ENCODE data around the gene SYT15.
"Not testable (repeated sequence)": the region's sequence is repeated elsewhere in the genome, so short reads cannot be mapped to it uniquely, and the experiment has no call there.

SYT15 gene

DNA sequence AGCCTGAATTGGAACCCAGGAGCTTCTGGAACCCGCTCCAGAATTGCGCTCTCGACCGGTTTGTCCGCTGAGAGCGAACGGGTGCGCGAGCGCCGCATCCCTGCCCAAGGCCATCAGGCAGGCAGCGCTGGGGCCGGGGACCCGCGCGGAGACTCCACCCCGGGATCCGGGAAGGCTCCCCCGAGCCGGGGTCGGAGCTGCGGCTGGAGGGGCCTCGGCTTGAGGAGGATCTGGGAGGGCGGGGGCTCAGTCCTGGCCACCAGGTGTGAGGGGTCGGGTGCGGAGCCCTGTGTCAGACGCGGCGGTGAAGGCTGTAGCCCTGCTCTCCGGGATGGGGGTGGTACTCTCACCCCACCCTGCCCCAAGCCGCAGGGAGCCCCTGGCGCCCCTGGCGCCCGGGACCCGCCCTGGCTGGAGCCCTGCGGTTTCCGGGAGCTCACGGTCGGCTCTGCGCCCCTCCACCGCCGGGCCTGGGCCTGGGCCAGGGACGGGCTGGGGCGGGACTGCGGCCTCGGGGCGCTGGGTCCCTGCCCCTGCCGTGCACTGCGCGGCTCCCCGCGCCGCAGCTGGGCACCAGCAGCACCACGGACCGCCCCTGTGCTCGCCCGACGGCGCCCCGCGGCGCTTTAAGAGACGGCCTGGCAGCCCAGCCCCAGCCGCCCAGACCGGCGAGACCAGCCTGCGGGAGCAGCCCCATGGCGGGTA is at the start of gene SYT15:
Gene SYT15 (plus strand): TSS at position 655 of the 705 bp plus-strand sequence. CDS start 41 bp downstream, at position 696.
- not testable (repeated sequence) for DNase-seq (ENCODE audit: low spot score)

- not testable (repeated sequence) for DNase-seq (ENCODE audit: low spot score)
Observed at GRCh38 chr10:46529742-46530141, 49.2 kb upstream of the SYT15 start.

- no peak for DNase-seq (ENCODE audit: low spot score)
Observed at GRCh38 chr10:46530249-46531186, 48.4 kb upstream of the SYT15 start.

GRCh38 chr10:46532256-46532655 is 46.7 kb upstream of the SYT15 start:
- DNase-seq (ENCODE audit: low spot score), result not testable (repeated sequence)

DNA sequence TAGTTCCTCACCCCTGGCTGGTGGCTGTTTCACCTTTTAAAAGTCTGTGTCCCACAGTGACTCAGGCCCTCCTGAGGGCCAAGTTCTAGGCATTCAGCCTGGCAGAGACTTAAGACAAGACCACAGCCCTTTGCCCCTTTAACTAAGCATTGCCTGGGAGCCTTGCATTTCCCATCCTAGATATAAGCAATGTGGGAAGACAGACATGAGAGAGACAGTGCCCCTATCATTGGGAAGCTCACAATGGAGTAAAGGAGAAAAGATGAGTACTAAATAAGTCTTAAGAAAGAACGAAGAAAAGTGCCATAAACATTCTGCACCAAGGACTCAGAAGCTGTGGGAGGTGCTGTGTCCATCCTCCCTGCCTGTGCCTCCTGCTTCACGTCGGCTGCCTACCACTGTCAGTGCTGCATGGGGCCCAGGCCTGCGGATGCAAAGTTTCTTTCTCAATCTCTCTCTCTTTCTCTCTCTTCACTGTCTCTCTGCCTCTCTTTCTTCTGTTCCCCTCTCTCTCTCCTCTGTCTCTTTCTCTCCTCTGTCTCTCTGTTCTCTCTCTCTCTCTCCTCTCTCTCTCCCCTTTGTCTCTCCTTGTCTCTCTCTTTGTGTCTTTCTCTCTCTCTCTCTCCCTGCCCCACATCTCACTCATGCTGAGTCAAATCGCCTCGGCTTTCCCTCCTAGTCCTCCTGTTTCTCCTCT is 44.0 kb upstream of the SYT15 start:
- no peak for DNase-seq (ENCODE audit: low spot score)

GRCh38 chr10:46536171-46536570 is 42.8 kb upstream of the SYT15 start:
- no peak for DNase-seq (ENCODE audit: low spot score)

- DNase-seq (ENCODE audit: low spot score), result no peak
Observed at GRCh38 chr10:46536781-46537180, 42.1 kb upstream of the SYT15 start.

- no peak for DNase-seq (ENCODE audit: low spot score)
Observed at GRCh38 chr10:46537309-46537708, 41.6 kb upstream of the SYT15 start.

GRCh38 chr10:46538155-46538554 is 40.8 kb upstream of the SYT15 start:
- DNase-seq (ENCODE audit: low spot score), result no peak

DNA sequence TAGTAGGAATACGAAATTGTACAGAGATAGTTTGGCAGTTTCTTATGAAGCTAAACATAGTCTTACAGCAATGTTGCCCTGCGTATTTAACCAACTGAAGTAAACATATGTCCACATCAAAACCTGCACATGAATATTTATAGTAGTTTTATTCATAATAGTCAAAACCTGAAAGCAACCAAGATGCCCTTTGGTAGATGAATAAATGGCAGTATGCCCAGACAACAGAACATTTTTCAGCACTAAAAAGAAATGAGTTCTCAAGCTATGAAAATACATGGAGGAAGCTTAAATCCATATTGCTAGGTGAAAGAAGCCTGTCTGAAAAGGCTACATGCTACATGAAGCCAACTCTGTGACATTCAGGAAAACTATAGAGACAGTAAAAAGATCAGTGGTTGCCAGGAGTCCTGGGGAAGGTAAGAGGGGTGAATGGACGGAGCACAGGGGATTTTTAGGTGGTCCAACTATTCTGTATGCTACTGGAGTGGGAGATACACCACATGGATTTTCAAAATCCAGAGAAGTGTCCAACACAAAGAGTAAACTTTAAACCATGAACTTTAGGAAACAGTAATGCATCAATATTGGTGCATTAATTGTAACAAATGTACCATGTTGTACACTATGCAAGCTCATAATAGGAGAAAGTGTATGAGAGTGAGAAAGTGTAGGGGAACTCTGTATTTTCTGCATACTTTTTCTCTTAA is 40.1 kb upstream of the SYT15 start:
- DNase-seq (ENCODE audit: low spot score), result no peak

- DNase-seq (ENCODE audit: low spot score), result no peak
Observed at GRCh38 chr10:46539596-46540411, 39.1 kb upstream of the SYT15 start.

DNA sequence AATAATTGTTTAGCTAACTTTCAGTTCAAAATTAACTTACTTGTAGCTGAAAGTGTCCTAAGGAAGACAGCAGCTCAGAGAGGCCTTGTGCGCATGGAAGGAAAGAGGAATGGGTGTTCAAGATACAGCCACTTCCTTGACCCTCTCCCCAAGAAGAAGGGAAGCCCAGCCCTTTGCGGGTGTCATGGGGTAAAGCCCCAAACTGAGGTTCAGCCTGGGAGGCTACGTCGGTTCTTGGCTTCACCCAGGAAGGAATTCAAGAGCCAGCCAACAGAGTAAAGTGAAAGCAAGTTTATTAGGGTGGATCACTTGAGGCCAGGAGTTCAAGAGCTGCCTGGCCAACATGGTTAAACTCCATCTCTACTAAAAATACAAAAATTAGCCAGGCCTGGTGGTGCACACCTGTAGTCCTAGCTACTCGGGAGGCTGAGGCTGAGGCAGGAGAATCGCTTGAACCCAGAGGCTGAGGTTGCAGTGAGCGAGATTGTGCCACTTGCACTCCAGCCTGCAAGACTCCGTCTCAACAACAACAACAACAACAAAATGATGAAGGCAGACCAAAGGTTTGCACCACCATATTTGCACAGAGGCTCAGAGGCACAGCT is 38.4 kb upstream of the SYT15 start:
- no peak for DNase-seq (ENCODE audit: low spot score)

DNA sequence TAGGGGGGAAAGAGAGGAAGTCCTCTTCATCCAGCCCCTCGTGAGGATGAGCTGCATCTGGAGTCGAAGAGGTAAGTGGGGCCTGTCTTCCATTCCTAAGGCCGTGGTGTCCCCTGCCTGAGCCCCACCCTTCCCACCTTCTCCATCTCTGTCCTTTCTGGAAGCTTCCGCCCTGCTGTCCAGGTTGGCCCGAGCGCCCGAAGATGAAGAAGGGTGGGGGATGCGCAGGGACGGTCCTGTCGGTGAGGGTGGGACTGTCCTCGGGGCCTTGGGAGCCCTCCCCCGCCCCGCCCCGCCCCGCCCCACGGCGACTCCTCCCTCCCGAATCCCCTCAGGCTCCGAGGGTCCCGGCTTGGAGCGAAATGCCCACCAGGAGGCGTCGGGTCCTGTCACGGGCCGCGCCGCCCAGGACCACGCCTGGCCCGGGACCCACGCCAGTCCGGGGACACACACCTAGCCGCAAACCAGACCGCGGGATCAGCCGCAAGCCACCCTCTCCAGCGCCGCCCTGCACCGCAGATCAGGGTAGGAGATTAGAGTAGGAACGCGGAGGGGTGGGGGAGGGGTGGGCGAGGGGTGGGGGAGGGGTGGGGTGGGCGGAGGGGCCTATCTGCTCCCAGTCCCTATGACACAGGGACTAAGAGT is 37.8 kb upstream of the SYT15 start:
- DNase-seq (ENCODE audit: low spot score), result no peak

GRCh38 chr10:46541735-46542566 is 37.0 kb upstream of the SYT15 start:
- no peak for DNase-seq (ENCODE audit: low spot score)

DNA sequence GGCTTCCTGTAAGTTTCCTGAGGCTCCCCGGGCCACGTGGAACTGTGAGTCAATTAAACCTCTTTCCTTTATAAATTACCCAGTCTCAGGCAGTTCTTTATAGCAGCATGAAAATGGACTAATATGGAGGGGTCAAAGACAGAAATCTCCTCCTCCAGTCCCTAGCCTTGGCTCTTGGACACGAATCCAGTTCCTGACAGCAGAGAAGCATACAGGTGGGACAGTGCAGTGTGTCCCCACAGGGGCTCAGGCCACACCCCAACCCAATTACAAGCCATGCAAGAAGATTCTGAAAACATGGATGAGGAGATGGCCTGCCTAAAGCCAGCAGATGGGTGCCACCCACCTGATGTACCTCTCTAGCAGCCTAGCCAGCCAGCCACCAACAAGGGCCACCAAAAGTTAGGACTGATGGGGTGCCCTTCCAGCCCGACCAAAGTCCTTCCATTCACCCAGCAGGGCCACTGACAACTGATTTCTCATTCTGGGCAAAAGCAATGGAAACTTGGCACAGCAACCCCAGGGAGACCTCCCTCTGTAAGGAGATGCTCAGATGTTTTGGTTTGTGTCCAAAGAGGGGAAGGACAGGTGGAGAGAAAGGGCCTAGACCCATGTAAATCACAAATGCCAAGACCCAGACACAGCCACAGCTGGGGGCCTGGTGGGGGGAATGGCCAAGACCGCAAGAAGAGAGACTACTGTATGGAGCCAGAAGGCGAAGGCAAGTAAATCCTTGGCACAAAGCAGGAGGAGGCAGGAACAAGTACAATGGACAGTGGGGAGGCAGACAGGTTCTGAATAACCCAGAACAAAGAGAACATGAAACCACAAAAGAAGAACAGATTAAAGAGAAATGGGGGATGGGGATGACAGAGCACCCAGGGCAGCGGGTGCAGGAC is 36.1 kb upstream of the SYT15 start:
- DNase-seq (ENCODE audit: low spot score), result no peak

GRCh38 chr10:46543466-46544377 is 35.2 kb upstream of the SYT15 start:
- no peak for DNase-seq (ENCODE audit: low spot score)
